ENCODE data around the gene TBRG4.

DNA sequence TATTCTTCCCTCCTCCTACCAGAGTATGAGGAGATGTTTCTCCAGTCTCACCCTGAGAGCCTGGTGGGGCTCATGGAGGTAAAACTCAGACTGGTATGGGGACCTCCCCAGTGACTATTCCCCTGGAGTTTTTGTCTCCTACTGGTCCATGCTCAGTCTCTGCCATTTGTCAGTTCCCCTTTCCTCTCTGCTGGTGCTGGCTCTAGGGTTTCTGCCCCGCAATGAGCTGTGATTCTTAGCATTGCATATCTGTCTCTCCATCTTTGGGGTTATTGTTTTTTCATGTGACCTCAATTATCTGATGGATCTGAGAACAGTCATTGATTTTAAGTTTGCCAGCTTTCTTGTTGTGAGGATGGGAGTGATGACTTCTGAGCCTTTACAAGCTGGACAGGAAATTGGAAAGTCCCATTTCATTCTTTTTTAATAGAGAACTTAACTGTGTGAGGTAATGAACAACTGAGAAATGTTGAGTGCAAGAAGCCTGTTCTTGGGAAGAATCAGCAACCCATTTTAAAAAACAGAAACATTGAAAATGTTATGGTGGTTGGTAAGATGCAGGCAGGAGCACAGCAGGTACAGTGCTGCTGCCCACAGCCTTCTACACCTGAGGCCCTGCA lies 49.6 kb downstream of the TBRG4 start:
- no peak for TF ChIP-seq YY1 (IDR thresholded peaks at IDR 0.05; ENCODE audit: insufficient read depth, insufficient read length)
- TF ChIP-seq ZNF274 (IDR thresholded peaks at IDR 0.05; ENCODE audit: low read depth, low read length), result no peak
- TF ChIP-seq SUZ12 (IDR thresholded peaks at IDR 0.05; ENCODE audit: extremely low read depth, insufficient read depth, insufficient read length), result no peak
